ENCODE data around the gene BEST1.

- no peak for TF ChIP-seq POLR2A (IDR thresholded peaks at IDR 0.05)
- TF ChIP-seq CTCF (IDR thresholded peaks at IDR 0.05) = no peak
These were observed 7.0 kb downstream of the BEST1 start for GRCh38 chr11:61957021-61957770.
